Iris pigment epithelial cell (primary cell): ENCODE measurements around the gene SWI5.
"Not testable (repeated sequence)": the region's sequence is repeated elsewhere in the genome, so short reads cannot be mapped to it uniquely, and the experiment has no call there.

Source experiments
- DNase-seq: peaks from one replicate; pipeline ENCODE4 v3.0.0-alpha.2; 2011; ENCODE audit warnings: low read depth

SWI5 gene

GRCh38 chr9:128276008-128276573, at the start of gene SWI5:
SWI5 (plus strand) TSS chr9:128276276.
- DNase-seq, result peak; percentile 98

DNA sequence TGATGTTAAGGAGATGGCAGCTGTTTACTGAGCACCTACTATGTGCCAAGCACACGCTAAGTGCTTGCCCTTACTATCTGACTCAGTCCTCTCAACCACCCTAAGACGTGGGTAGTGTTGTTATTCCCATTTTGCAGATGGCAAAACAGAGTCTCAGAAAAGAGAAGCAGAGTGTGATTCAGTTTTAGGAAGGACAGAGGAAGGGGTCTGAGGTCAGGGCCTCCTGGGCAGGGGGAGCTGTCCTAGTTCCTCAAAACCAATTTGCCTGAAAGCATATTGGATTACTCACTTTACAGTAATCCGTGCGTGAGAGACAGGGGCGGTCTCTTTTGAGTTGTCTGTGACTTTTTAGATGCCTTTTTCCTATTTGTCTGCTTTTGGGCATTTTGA, 49.7 kb upstream of the SWI5 start:
- no peak for DNase-seq

GRCh38 chr9:128230897-128231296, 45.2 kb upstream of the SWI5 start:
- not testable (repeated sequence) for DNase-seq

- DNase-seq, result no peak
Measured at GRCh38 chr9:128231638-128232527, 44.2 kb upstream of the SWI5 start.

DNA sequence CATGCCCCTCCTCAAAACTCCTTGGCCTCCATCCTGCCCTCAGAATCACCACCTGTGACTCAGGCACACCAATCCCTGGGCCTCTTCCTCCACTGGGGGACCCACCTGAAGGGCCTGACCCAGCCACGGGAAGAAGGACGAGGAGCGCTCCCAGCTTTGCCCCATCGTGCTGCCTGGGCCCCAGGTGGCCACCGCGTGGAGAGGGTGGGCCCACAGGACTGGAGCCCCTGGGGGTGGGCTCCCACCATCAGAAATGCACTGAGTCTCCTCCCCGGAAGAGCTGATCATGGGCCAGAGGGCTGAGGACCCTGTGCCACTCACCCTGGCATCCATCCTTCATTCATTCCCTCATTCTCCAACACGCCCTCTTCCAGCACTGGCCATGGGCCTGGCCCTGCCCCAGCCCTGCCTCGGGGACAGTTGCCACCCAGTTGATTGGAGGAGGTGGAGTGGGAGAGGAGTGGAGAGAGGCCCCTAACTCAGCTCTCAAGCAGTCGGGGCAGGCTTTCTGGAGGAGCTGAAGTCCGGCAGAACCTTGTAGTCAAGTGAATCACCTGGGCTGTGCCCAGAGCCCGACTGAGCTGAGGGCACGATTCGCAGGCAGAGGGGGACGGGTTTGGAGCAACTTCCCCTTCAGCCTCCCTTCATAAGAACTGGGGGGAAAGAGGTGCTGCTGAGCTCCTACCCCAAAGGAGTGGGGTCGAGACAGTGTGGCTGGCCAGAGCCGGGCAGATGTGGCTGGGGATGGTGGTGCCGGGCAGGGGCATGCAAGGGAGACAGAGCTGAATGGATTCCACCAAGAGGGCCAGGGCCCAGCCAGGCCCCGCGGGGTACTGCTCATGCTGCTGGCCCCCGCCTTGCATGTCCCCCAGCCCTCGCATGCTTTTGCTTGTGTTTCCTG, 43.3 kb upstream of the SWI5 start:
- no peak for DNase-seq

DNA sequence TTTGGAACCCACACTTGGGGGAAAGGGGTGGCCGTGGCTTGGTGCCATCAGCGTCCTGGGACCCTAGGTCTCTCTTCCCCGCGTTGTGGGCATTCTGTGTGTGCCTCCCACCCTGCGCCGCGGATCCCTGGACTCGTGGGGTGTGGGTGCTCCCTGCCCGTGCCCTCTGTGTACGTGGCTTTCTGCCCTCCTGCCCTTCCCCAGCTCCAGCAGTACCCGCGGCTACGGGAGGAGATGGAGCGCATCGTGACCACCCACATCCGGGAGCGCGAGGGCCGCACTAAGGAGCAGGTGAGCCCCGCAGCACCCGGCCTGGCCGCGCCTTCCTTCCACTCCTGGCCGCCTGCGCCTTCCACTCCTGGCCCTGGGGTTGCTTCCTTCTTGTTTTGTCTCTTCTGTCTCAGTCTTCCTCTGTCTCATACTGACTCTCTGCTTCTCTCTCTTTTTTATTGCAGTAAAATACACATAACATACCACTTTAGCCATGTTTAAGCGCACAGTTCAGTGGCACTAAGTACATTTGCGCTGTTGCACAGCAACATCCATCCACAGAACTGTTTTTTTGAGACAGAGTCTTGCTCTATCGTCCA, 42.2 kb upstream of the SWI5 start:
- DNase-seq, result no peak

- DNase-seq, result no peak
Measured at GRCh38 chr9:128242124-128242523, 34.0 kb upstream of the SWI5 start.

GRCh38 chr9:128242828-128243214, 33.3 kb upstream of the SWI5 start:
- no peak for DNase-seq

- no peak for DNase-seq
Measured at GRCh38 chr9:128243215-128244018, 32.7 kb upstream of the SWI5 start.

- no peak for DNase-seq
Measured at GRCh38 chr9:128244091-128244836, 31.8 kb upstream of the SWI5 start.

DNA sequence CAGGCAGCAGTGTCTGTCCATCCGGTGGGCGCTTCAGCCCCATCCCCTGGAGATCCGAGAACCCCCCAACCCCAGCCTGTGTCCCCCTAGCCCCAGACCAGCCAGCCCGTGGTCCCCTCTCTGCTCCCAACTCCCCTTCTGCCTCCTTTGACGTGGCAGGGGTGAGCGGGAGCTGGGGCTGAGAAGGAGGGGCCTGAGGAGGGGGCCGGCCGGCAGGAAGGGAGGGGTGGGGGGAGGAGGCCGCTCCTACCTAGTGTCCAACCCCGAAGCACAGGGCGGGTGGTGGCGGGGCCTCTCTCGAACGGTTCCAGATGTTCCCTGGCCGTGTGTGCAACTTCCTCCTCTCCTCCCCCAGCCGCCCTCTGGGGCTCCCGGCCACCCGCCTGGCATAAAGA, 31.2 kb upstream of the SWI5 start:
- peak; percentile 66 for DNase-seq

GRCh38 chr9:128245421-128246151, 30.5 kb upstream of the SWI5 start:
- DNase-seq, result peak; percentile 73

- no peak for DNase-seq
Measured at GRCh38 chr9:128246471-128246870, 29.6 kb upstream of the SWI5 start.

- no peak for DNase-seq
Measured at GRCh38 chr9:128247226-128247803, 28.8 kb upstream of the SWI5 start.

GRCh38 chr9:128249558-128249907, 26.5 kb upstream of the SWI5 start:
- no peak for DNase-seq

GRCh38 chr9:128249908-128250838, 25.9 kb upstream of the SWI5 start:
- DNase-seq, result peak; percentile 85

DNA sequence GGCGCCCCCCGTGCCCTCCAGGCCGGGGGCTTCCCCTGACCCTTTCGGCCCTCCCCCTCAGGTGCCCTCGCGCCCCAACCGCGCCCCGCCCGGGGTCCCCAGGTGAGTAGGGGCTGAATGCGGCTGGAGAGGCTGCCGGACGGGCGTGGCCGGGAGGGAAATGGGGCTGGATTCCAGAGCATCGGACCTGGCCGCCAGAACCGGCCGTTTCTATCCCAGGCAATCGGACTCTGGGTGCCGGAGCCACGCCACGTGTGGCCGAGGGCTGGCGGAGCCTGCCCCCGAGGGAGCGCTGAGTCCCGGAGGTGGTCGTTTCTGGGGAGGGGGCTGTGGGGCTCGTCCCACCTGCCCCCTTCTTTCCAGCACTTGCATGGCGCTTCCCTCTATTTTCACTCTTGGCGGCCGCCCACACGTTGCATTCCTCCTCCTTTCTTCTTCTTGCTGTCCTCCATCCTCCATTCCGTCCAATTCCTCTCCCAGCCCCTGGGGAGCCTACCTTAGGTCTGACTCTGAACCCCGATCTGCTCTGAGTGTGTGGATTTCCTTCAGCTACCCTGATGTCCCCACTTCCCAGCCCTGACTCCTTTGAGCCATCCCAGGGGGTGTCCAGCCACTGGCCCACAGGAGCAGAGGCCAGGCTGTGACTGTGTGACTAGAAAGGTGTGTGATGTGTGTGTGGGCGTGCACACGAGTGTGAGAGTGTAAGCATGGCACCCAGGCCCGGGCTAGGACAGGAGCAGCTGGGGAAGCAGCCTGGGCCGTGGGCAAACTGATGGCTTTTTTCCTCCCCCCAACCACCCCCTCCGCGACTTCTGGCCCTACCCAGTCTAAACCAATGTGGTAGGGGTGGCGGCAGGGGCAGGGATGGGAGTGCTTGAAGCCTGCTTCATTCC, 25.0 kb upstream of the SWI5 start:
- no peak for DNase-seq

DNA sequence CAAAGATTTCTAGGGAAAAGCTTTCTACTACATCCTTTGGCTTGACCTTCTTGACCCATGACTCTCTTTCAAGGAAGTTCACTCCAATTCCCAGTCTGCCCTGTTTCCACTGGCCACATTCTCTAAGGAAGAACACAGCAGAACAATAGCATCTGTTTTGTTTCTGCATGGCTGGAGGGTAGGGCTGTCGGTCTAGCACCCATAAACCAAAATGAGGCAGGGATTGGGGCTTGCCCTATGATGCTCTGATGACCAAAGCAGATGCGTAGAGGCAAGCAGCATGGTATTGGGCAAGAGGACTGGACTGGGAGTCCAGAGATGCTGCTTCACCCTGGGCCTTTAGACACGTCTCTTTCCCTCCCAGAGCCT, 24.4 kb upstream of the SWI5 start:
- no peak for DNase-seq
